Measurements from ENCODE around the gene MPL.

The MPL gene

GRCh38 chr1:43303471-43304313, 33.9 kb upstream of the MPL start:
- H3K27ac ChIP-seq (replicated peaks): no peak overlapping the region
- no peaks in the 10 kb centered on the region for H3K27me3 ChIP-seq (ENCODE audit: insufficient read depth, poor library complexity, severe bottlenecking)
- H3K4me3 ChIP-seq (replicated peaks; ENCODE audit: insufficient read depth, low read length): no peak overlapping the region
- DNase-seq (ENCODE audit: low read depth in 1 of 2, low spot score in 1 of 2): no peak
- no peak for TF ChIP-seq SPI1 (IDR thresholded peaks at IDR 0.05; ENCODE audit: borderline replicate concordance, low read depth)
- no peak for TF ChIP-seq CTCF (IDR thresholded peaks at IDR 0.05; ENCODE audit: insufficient read depth, low read length)
- no peak for TF ChIP-seq POLR2AphosphoS5 (IDR thresholded peaks at IDR 0.05; ENCODE audit: low read depth)
- TF ChIP-seq REST (IDR thresholded peaks at IDR 0.05; ENCODE audit: insufficient replicate concordance, low read depth): no peak
- TF ChIP-seq GABPA (IDR thresholded peaks at IDR 0.05; ENCODE audit: low read depth): no peak

- H3K4me3 ChIP-seq (replicated peaks; ENCODE audit: insufficient read depth, low read length): no peak overlapping the region
- no peak overlapping the region for H3K27ac ChIP-seq (replicated peaks)
- no peak for TF ChIP-seq POLR2AphosphoS5 (IDR thresholded peaks at IDR 0.05; ENCODE audit: low read depth)
- no peak for TF ChIP-seq GABPA (IDR thresholded peaks at IDR 0.05; ENCODE audit: low read depth)
- TF ChIP-seq REST (IDR thresholded peaks at IDR 0.05; ENCODE audit: insufficient replicate concordance, low read depth): no peak
- TF ChIP-seq CTCF (IDR thresholded peaks at IDR 0.05; ENCODE audit: insufficient read depth, low read length): no peak
- no peak for TF ChIP-seq SPI1 (IDR thresholded peaks at IDR 0.05; ENCODE audit: borderline replicate concordance, low read depth)
- DNase-seq (ENCODE audit: low read depth in 1 of 2, low spot score in 1 of 2): no peak
- no peaks in the 10 kb centered on the region for H3K27me3 ChIP-seq (ENCODE audit: insufficient read depth, poor library complexity, severe bottlenecking)
These were observed 33.3 kb upstream of the MPL start for GRCh38 chr1:43304314-43304681.

- TF ChIP-seq POLR2AphosphoS5 (IDR thresholded peaks at IDR 0.05; ENCODE audit: low read depth) (no peak), GABPA (IDR thresholded peaks at IDR 0.05; ENCODE audit: low read depth) (no peak), CTCF (IDR thresholded peaks at IDR 0.05; ENCODE audit: insufficient read depth, low read length) (no peak), SPI1 (IDR thresholded peaks at IDR 0.05; ENCODE audit: borderline replicate concordance, low read depth) (no peak), REST (IDR thresholded peaks at IDR 0.05; ENCODE audit: insufficient replicate concordance, low read depth) (no peak)
- Histone ChIP-seq H3K27ac (replicated peaks) (no peak overlapping the region), H3K27me3 (ENCODE audit: insufficient read depth, poor library complexity, severe bottlenecking) (no peaks in the 10 kb centered on the region), H3K4me3 (replicated peaks; ENCODE audit: insufficient read depth, low read length) (no peak overlapping the region)
- DNase-seq (ENCODE audit: low read depth in 1 of 2, low spot score in 1 of 2): no peak
These were observed 32.8 kb upstream of the MPL start for GRCh38 chr1:43304771-43305300.

Measured in HL-60 (cell line).